ENCODE results near the gene SEPTIN14. TPM values are rescaled to one million over a fixed set of nuclear protein-coding genes. Genes with fewer than 3 reads are reported as not detected.
"Not testable (repeated sequence)": the region's sequence is repeated elsewhere in the genome, so short reads cannot be mapped to it uniquely, and the experiment has no call there.

The SEPTIN14 gene
- total RNA-seq, 1 donor from 2014 or later = not detected

GRCh38 chr7:55785444-55785843, 77.1 kb downstream of the SEPTIN14 start:
- intact Hi-C loops (cut with micrococcal nuclease) = not testable (repeated sequence)

DNA sequence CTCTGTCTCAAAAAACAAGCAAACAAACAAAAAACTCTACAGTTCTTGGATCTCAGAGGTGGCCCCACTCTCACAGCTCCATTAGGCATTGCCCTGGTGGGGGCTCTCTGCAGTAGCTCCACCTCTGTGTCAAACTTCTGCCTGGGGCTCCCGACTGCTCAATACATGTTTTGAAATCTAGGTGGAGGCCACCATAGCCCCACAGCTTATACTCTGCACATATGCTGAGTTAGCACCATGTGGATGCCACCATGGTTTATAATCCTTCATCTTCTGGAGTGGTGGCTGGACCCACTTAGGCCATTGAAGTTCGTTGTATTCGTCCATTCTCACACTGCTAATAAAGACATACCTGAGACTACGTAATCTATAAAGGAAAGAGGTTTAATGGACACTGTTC, 78.4 kb downstream of the SEPTIN14 start:
- intact Hi-C loops (cut with micrococcal nuclease) = no loop called here

DNA sequence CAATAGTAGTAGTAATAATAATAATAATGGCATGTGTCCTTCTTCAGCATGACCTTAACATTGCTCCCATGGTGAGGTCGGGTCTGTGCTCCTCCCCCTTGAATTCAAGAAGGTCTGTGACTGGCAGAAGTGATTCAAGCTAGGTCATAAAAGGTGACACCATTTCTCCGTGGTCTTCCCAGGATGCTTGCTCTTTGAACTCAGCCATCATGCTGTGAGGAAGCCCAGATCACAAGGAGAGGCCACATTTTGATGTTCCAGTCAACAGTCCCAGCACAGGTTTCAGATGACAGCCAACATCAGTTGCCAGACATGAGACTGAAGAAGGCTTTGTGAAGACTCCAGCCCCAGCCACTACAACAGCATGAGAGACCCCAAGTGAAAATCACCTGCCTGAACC, 83.9 kb downstream of the SEPTIN14 start:
- intact Hi-C loops (cut with micrococcal nuclease) = no loop called here

DNA sequence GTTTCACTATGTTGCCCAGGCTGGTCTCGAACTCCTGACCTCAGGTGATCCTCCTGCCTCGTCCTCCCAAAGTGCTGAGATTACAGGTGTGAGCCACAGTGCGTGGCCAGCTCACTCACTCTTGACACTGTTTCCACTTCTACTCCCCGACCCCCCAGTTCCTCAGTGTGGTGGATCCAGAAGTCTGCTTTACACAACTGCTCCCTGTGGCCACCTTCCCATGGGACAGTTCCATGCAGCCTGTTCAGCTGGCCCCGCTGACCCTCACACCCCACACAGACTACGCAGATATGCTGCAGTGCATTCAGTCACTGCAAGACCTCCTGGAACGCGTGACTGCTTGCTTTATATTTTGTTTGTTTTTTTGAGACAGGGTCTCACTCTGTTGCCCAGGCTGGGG, 86.4 kb downstream of the SEPTIN14 start:
- intact Hi-C loops (cut with micrococcal nuclease) = no loop called here

- intact Hi-C loops (cut with micrococcal nuclease) = no loop called here
Measured at GRCh38 chr7:55775051-55775420, 87.5 kb downstream of the SEPTIN14 start.

DNA sequence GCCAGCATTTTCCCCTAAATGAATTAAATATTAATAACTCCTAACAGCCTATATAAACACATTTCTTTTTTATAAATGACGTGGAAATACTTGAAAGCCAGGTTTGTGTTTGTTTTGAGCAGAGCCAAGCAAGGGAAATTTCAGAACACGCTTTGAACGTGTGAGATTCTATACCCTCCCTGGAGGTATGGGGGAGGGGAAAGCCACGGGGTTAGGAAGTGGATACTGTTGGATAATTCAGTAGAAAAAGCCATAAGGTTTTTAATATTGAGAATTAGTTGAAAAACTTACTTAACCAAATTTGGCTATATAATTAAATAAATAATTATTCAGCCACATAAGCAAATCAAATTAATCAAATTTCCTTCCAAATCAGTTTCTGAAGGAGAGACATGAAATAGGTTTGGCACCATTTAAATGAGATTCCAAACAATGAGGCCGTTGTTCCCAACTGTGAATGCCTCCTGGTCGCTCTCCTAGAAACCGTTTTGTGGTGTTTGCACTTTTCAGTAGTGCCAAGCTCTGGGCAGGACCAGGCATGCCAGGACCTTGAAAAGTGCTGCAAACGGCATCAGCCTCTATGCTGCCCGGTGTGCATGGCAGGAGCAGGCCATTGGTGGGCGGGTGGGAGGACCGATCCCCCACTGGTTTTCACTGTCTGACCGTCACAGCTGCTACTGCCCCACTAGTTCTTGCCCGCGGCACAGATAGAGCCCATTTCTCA, 88.1 kb downstream of the SEPTIN14 start:
- intact Hi-C loops (cut with micrococcal nuclease) = no loop called here

- intact Hi-C loops (cut with micrococcal nuclease) = no loop called here
Measured at GRCh38 chr7:55770778-55771177, 91.8 kb downstream of the SEPTIN14 start.

GRCh38 chr7:55753274-55753862, 109.2 kb downstream of the SEPTIN14 start:
- intact Hi-C loops (cut with micrococcal nuclease) = not testable (repeated sequence)

DNA sequence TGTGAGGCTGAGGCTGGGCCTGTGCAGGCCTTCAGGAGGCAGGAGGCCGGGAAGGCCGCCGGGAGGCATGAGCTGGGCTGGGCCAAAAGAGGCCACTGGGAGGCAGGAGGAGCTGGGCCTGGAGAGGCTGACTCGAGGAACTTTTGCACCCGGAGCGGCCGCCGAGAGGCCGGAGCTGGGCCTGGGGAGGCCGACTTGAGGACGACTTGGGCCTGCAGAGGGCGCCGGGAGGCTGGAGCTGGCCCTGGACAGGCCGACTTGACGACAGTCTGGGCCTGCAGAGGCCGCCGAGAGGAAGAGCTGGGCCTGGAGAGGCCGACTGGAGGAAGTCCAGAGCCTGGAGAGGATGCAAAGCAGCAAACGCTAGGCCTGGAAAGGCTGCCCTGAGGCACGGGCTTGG, 117.8 kb downstream of the SEPTIN14 start:
- intact Hi-C loops (cut with micrococcal nuclease) = not testable (repeated sequence)

Other genes starting within 250 kb of the SEPTIN14 start
- gene ZNF713, start 24.7 kb upstream of the SEPTIN14 start, total RNA-seq = 0.85 and 1.1 TPM in 2 replicates
- 16.1 and 17.2 TPM in 2 replicates for gene MRPS17, start 89.1 kb upstream of the SEPTIN14 start, total RNA-seq
- gene NIPSNAP2, start 101.8 kb upstream of the SEPTIN14 start, total RNA-seq = 30.2 and 35.7 TPM in 2 replicates
- 9.0 and 11.7 TPM in 2 replicates for gene PSPH, start 188.7 kb upstream of the SEPTIN14 start, total RNA-seq
- 147 and 154 TPM in 2 replicates for gene CCT6A, start 189.0 kb upstream of the SEPTIN14 start, total RNA-seq
- 111 and 116 TPM in 2 replicates for gene SUMF2, start 201.5 kb upstream of the SEPTIN14 start, total RNA-seq
- 1.5 and 2.0 TPM in 2 replicates for gene PHKG1, start 230.2 kb upstream of the SEPTIN14 start, total RNA-seq
- gene CHCHD2, start 243.7 kb upstream of the SEPTIN14 start, total RNA-seq = 473 and 479 TPM in 2 replicates